Measurements from ENCODE around the gene FGD2. TPM values are rescaled to one million over a fixed set of nuclear protein-coding genes. Genes with fewer than 3 reads are reported as not detected.

Gene FGD2
- total RNA-seq, 1 donor, result under 0.01 TPM

DNA sequence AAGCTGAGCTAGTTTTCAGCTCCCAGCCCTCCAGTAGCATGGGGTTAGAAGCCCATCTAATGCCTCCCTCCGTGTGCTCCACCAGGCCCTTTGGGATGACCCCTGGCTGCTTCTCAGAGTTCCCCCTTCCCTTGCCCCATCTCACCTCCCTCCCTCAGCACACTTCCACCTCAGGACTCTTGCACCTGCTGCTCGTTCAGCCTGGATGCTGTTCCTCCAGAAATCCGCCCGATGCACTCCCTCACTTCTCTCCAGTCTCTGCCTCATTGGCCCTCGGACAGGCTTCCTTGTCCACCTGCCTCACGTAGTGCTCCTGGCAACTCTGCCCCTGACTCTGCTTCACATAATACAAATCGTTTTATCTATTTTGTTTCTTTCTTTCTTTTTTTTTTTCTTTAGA lies 26.8 kb downstream of the FGD2 start:
- H3K9me3 ChIP-seq (ENCODE audit: low read depth, low read length), result no peaks in the 10 kb centered on the region
- H2AFZ ChIP-seq (ENCODE audit: low read length), result no peak overlapping the region
- H3K79me2 ChIP-seq (ENCODE audit: insufficient read depth, low read length), result no peaks in the 10 kb centered on the region
- TF ChIP-seq, protein P1, sequence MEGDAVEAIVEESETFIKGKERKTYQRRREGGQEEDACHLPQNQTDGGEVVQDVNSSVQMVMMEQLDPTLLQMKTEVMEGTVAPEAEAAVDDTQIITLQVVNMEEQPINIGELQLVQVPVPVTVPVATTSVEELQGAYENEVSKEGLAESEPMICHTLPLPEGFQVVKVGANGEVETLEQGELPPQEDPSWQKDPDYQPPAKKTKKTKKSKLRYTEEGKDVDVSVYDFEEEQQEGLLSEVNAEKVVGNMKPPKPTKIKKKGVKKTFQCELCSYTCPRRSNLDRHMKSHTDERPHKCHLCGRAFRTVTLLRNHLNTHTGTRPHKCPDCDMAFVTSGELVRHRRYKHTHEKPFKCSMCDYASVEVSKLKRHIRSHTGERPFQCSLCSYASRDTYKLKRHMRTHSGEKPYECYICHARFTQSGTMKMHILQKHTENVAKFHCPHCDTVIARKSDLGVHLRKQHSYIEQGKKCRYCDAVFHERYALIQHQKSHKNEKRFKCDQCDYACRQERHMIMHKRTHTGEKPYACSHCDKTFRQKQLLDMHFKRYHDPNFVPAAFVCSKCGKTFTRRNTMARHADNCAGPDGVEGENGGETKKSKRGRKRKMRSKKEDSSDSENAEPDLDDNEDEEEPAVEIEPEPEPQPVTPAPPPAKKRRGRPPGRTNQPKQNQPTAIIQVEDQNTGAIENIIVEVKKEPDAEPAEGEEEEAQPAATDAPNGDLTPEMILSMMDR (IDR thresholded peaks at IDR 0.05; ENCODE audit: extremely low read depth, low read depth, low read length), result no peak
- H3K4me2 ChIP-seq (ENCODE audit: insufficient read depth, low read length), result no peak overlapping the region
- H4K20me1 ChIP-seq (ENCODE audit: insufficient read depth, low read length), result no peaks in the 10 kb centered on the region
- DNase-seq (ENCODE audit: insufficient read length, low spot score, missing footprints), result no peak
- H3K36me3 ChIP-seq (ENCODE audit: insufficient read depth, low read length), result no peaks in the 10 kb centered on the region
- no peaks in the 10 kb centered on the region for H3K27me3 ChIP-seq (ENCODE audit: insufficient read depth, low read length)
- H3K4me1 ChIP-seq (ENCODE audit: insufficient read depth, low read length), result no peaks in the 10 kb centered on the region
- H3K27ac ChIP-seq (ENCODE audit: low read depth, low read length), result no peak overlapping the region
- H3K4me3 ChIP-seq (ENCODE audit: insufficient read depth, low read length), result no peak overlapping the region

DNA sequence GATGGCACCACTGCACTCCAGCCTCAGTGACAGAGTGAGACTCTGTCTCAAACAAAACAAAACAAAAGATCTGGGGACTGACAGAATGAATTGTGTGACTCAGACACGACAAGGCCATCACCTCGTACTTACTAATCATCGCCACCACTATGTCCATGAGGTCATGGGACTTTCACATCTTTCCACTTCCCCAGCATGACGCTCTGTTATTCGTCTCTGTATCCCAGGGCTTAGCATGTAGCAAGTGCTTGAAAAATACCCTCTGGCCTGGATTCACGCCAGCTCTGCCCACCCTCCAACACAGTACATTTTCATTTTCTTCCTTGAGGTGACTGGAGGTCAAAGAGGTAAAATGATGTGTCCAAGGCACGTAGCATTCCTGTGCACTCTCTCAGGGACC lies 27.8 kb downstream of the FGD2 start:
- no peak for DNase-seq (ENCODE audit: insufficient read length, low spot score, missing footprints)
- Histone ChIP-seq H3K27me3 (ENCODE audit: insufficient read depth, low read length) (no peaks in the 10 kb centered on the region), H3K9me3 (ENCODE audit: low read depth, low read length) (no peaks in the 10 kb centered on the region), H3K27ac (ENCODE audit: low read depth, low read length) (no peak overlapping the region), H3K4me3 (ENCODE audit: insufficient read depth, low read length) (no peak overlapping the region), H3K4me1 (ENCODE audit: insufficient read depth, low read length) (no peaks in the 10 kb centered on the region), H3K4me2 (ENCODE audit: insufficient read depth, low read length) (no peak overlapping the region), H4K20me1 (ENCODE audit: insufficient read depth, low read length) (no peaks in the 10 kb centered on the region), H3K79me2 (ENCODE audit: insufficient read depth, low read length) (no peaks in the 10 kb centered on the region), H3K36me3 (ENCODE audit: insufficient read depth, low read length) (no peaks in the 10 kb centered on the region), H2AFZ (ENCODE audit: low read length) (no peak overlapping the region)
- TF ChIP-seq, protein P1 (IDR thresholded peaks at IDR 0.05; ENCODE audit: extremely low read depth, low read depth, low read length), result no peak

DNA sequence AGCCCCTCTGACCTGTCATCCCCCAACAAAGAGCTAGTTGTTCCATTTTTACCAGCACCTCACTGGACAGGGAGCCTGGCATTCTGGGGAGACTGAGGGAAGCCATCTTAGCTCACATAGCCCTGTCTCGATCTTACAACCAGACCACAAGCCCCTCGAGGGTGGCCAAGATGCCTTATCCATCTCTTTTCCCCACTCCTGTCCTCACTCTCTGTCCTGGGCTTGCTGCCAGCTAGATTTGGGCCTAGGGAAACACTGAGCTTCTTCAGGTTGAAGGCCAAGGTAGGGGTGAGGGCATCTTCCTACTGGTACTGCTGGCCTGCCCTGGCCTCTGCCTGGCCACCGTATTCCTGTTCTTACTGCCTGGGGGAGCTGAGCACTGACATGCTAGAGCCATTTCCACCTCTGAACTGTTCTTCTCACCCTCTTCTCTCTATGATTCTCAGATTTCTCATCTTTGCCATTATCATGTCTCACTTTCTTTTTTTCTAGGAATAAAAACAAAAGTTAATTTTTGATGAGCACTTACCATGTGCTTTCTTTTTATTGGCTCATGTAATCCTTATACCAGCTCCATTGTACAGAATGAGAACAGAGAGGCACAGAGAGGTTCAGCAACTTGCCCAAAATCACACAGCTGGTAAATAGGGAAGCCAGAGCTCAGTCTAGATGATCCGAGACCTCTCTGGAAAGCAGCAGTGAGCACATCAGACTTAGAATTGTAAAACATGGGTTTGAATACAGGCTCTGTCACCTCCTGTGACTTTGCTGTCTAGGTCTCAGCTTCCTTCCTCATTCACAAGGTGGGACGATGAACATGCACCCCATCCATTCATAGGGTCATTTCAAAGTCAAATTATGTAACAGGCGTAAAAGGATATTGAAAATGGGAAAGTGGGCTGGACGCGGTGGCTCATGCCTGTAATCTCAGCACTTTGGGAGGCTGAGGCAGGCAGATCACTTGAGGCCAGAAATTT lies 28.7 kb downstream of the FGD2 start:
- no peaks in the 10 kb centered on the region for H3K79me2 ChIP-seq (ENCODE audit: insufficient read depth, low read length)
- no peak overlapping the region for H3K4me3 ChIP-seq (ENCODE audit: insufficient read depth, low read length)
- no peaks in the 10 kb centered on the region for H4K20me1 ChIP-seq (ENCODE audit: insufficient read depth, low read length)
- H3K9me3 ChIP-seq (ENCODE audit: low read depth, low read length), result no peaks in the 10 kb centered on the region
- TF ChIP-seq, protein P1 (IDR thresholded peaks at IDR 0.05; ENCODE audit: extremely low read depth, low read depth, low read length), result no peak
- no peak overlapping the region for H2AFZ ChIP-seq (ENCODE audit: low read length)
- no peak for DNase-seq (ENCODE audit: insufficient read length, low spot score, missing footprints)
- H3K36me3 ChIP-seq (ENCODE audit: insufficient read depth, low read length), result no peaks in the 10 kb centered on the region
- no peaks in the 10 kb centered on the region for H3K4me1 ChIP-seq (ENCODE audit: insufficient read depth, low read length)
- no peak overlapping the region for H3K4me2 ChIP-seq (ENCODE audit: insufficient read depth, low read length)
- H3K27me3 ChIP-seq (ENCODE audit: insufficient read depth, low read length), result no peaks in the 10 kb centered on the region
- H3K27ac ChIP-seq (ENCODE audit: low read depth, low read length), result no peak overlapping the region

DNA sequence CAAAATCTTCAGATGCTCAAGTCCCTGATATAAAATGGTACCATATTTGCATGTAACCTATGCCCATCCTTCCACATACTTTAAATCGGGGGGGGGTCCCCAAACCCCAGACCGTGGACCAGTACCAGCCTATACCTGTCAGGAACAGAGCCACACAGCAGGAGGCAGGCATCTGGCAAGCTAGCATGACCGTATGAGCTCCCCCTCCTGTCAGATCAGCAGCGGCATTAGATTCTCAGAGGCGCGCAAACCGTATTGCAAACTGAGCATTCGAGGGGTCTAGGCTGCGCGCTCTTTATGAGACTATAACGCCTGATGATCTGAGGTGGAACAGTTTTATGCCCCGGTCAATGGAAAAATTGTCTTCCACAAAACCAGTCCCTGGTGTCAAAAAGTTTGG lies 30.7 kb downstream of the FGD2 start:
- no peaks in the 10 kb centered on the region for H3K36me3 ChIP-seq (ENCODE audit: insufficient read depth, low read length)
- H4K20me1 ChIP-seq (ENCODE audit: insufficient read depth, low read length), result no peaks in the 10 kb centered on the region
- no peak for DNase-seq (ENCODE audit: insufficient read length, low spot score, missing footprints)
- TF ChIP-seq, protein P1 (IDR thresholded peaks at IDR 0.05; ENCODE audit: extremely low read depth, low read depth, low read length), result no peak
- no peak overlapping the region for H3K27ac ChIP-seq (ENCODE audit: low read depth, low read length)
- no peaks in the 10 kb centered on the region for H3K79me2 ChIP-seq (ENCODE audit: insufficient read depth, low read length)
- no peaks in the 10 kb centered on the region for H3K27me3 ChIP-seq (ENCODE audit: insufficient read depth, low read length)
- H3K9me3 ChIP-seq (ENCODE audit: low read depth, low read length), result no peaks in the 10 kb centered on the region
- H3K4me1 ChIP-seq (ENCODE audit: insufficient read depth, low read length), result no peaks in the 10 kb centered on the region
- no peak overlapping the region for H3K4me3 ChIP-seq (ENCODE audit: insufficient read depth, low read length)
- H3K4me2 ChIP-seq (ENCODE audit: insufficient read depth, low read length), result no peak overlapping the region
- H2AFZ ChIP-seq (ENCODE audit: low read length), result no peak overlapping the region
